T-cell (primary cell): ENCODE data around the gene SLIT3. TPM values are rescaled to one million over a fixed set of nuclear protein-coding genes. Genes with fewer than 3 reads are reported as not detected.

Experiments used
- ATAC-seq, 4 experiments: fragments of 200-7000 bp in 3 of 4; fragments of 150-1000 bp in 1 of 4; cut with Tn5 transposase; replicated peaks in 1 of 4; 1 replicate in 3 of 4; 2 replicates in 1 of 4; pipeline ENCODE4 v1.10.0; 2021; ENCODE audit warnings: moderate library complexity in 3 of 4, mild to moderate bottlenecking in 2 of 4, moderate number of reproducible peaks in 1 of 4
- CTCF ChIA-PET, 2 donors: fragments of 300-600 bp; sonication (Branson Sonifier 250); formaldehyde crosslinking; loops; one replicate each; lab custom pipeline; 2022; ENCODE audit warnings: antibody characterized with exemption in 2 of 2; lab: Charles Lee
- POLR2A ChIA-PET, 2 donors: fragments of 300-600 bp; sonication (Branson Sonifier 250); formaldehyde crosslinking; loops; one replicate each; lab custom pipeline; 2022; ENCODE audit warnings: antibody characterized with exemption in 2 of 2; lab: Charles Lee
- DNase-seq, 35 experiments: peaks; one replicate each; pipeline versions ENCODE4 v3.0.0 to v3.0.0-alpha.2; 2013 to 2023
- H3K27ac ChIP-seq: one replicate; pipeline ENCODE4 v1.5.1; 2013; ENCODE audit warnings: low read length
- H3K27me3 ChIP-seq, 2 experiments: replicated peaks in 1 of 2; 1 replicate in 1 of 2; 2 replicates in 1 of 2; pipeline versions ENCODE4 v1.6.1 to v1.7.0; 2013; ENCODE audit warnings: low read length in 1 of 2, mixed read lengths in 1 of 2; ENCODE audit not compliant: control insufficient read depth in 2 of 2, insufficient read depth in 2 of 2; ENCODE audit errors: extremely low read depth in 1 of 2
- H3K36me3 ChIP-seq, 2 donors: 1 replicate in 1 of 2; 2 replicates in 1 of 2; pipeline versions ENCODE4 v1.6.1 to v1.7.0; 2013; ENCODE audit warnings: low read length in 1 of 2; ENCODE audit not compliant: control insufficient read depth in 2 of 2, insufficient read depth in 1 of 2; ENCODE audit errors: extremely low read depth in 1 of 2
- H3K4me1 ChIP-seq, 2 experiments: 1 replicate in 1 of 2; 2 replicates in 1 of 2; pipeline versions ENCODE4 v1.6.1 to v1.7.0; 2013; ENCODE audit warnings: low read length in 2 of 2, mixed read lengths in 1 of 2; ENCODE audit not compliant: insufficient read depth in 2 of 2, control insufficient read depth in 1 of 2; ENCODE audit errors: extremely low read depth in 1 of 2
- H3K4me3 ChIP-seq, 2 donors: 1 replicate in 1 of 2; 2 replicates in 1 of 2; pipeline versions ENCODE4 v1.5.1 to v1.7.0; 2013; ENCODE audit warnings: mild to moderate bottlenecking in 2 of 2, low read length in 1 of 2, moderate library complexity in 1 of 2; ENCODE audit not compliant: control insufficient read depth in 1 of 2; ENCODE audit errors: extremely low read depth in 1 of 2
- H3K9me3 ChIP-seq: 2 replicates; pipeline ENCODE4 v1.7.0; 2013
- H3K27ac Mint-ChIP-seq, 2 donors: one replicate each; pipeline ENCODE4 v1.8.0; 2020 to 2021; ENCODE audit warnings: mild to moderate bottlenecking in 2 of 2, mixed read lengths in 2 of 2
- H3K27me3 Mint-ChIP-seq, 2 donors: one replicate each; pipeline ENCODE4 v1.8.0; 2021 to 2022; ENCODE audit warnings: mixed read lengths in 2 of 2
- H3K36me3 Mint-ChIP-seq: one replicate; pipeline ENCODE4 v1.8.0; 2021; ENCODE audit warnings: mixed read lengths
- H3K4me1 Mint-ChIP-seq, 3 donors: one replicate each; pipeline ENCODE4 v1.8.0; 2020 to 2022; ENCODE audit warnings: mixed read lengths in 3 of 3, mild to moderate bottlenecking in 1 of 3
- H3K4me3 Mint-ChIP-seq, 3 donors: one replicate each; pipeline ENCODE4 v1.8.0; 2020 to 2022; ENCODE audit warnings: mild to moderate bottlenecking in 3 of 3, mixed read lengths in 3 of 3, moderate library complexity in 3 of 3
- H3K9me3 Mint-ChIP-seq, 3 donors: one replicate each; pipeline ENCODE4 v1.8.0; 2020 to 2022; ENCODE audit warnings: mixed read lengths in 3 of 3
- WGBS: methylation state at CpG from one replicate; pipeline ENCODE4 v1.1.5; 2013; ENCODE audit warnings: missing lambda C conversion rate; ENCODE audit not compliant: insufficient coverage; 5-methylcytosine and 5-hydroxymethylcytosine counted together
- total RNA-seq, 35 experiments: library from RNA in 6 of 35; stranded (reverse) in 6 of 35; fragments of 120-200 nt in 1 of 35; gene quantifications; one replicate each; pipeline versions ENCODE4 v1.2.1 to v1.2.4 and lab custom pipeline; 2013 to 2026

Gene SLIT3
- total RNA-seq, 5 donors from 2014 or later (not counting 1 experiment from before 2014, with no cell fraction given): 0.13 to 0.32 (median 0.13) TPM; not detected in 2

DNA sequence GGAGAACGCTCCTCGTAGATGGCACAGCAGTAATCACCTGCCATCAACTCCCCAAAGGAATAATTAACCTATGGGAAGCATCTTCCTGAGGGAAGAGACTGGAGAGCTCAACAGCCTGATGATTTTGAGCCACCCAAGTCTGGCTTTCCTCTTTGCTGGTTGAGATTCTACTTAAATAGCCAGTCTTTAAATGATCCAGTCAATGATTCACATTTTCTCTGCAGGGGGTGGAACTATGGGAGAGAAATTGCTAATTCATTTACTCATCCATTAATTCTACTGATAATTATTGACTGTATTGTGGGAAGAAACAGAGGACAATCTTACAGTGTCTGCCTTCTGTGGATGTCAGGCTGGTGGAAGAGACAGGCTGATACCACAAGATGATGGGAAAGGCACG is 366.8 kb downstream of the SLIT3 start:
- DNase-seq: no peak
- peaks cover 5 to 14% of the 10 kb centered on the region in 2 donors for H3K27me3 Mint-ChIP-seq
- Histone ChIP-seq H3K27ac (no peak overlapping the region), H3K27me3 (no peaks in the 10 kb centered on the region), H3K4me3 (no peak overlapping the region), H3K4me1 (no peaks in the 10 kb centered on the region), H3K36me3 (no peaks in the 10 kb centered on the region), H3K9me3 (no peaks in the 10 kb centered on the region)
- ChIA-PET CTCF (no interaction called here), POLR2A (no interaction called here)
- H3K4me3 Mint-ChIP-seq: no peak overlapping the region
- H3K36me3 Mint-ChIP-seq: no peaks in the 10 kb centered on the region
- no peak overlapping the region for H3K27ac Mint-ChIP-seq
- H3K9me3 Mint-ChIP-seq: no peaks in the 10 kb centered on the region
- no peak for ATAC-seq
- H3K4me1 Mint-ChIP-seq: no peaks in the 10 kb centered on the region
- WGBS: no CpG with 5 or more reads among the region's 3 CpGs

DNA sequence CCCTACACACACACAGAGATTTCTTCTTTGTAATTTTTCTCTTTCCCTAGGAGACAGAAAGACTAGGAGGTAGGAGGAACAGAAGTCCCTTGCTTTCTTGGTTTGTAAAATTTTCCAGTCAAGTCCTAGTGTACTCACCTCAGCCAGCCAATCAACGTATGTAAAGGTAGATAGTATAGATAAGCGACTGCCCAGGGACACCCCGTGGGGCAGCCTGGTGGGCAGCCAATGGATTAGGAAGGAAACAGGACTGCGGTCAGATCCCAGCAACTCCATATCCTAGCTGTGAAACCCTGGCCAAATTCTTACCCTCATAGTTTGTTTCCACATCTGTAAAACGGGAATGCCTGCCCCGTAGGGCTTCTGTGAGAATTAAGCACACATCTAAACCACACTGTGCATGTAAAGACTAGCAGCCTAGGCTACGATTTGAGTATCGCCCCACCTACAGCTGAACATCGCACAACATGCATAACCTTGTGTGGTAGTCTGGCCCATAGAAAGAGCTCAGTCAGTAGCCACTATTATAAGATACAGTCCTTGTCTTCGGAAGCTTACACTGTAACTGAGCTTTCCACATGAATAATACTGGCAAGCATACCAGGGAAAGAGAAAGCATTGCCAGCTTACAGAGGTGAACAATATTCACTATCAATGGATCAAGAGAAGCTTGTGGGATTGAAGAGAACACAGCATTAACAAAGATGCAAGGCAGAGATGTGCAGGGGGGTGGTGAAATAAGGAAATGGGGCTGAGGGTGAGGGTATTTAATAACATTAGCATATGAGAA is 368.3 kb downstream of the SLIT3 start:
- Histone ChIP-seq H3K36me3 (no peaks in the 10 kb centered on the region), H3K4me1 (no peaks in the 10 kb centered on the region), H3K4me3 (no peak overlapping the region), H3K9me3 (no peaks in the 10 kb centered on the region), H3K27me3 (no peaks in the 10 kb centered on the region), H3K27ac (no peak overlapping the region)
- Mint-ChIP-seq H3K4me1 (no peaks in the 10 kb centered on the region), H3K27me3 (peaks cover 6 to 14% of the 10 kb centered on the region in 2 donors), H3K27ac (no peak overlapping the region), H3K9me3 (no peaks in the 10 kb centered on the region), H3K4me3 (no peak overlapping the region), H3K36me3 (no peaks in the 10 kb centered on the region)
- ATAC-seq (no peak), DNase-seq (no peak)
- ChIA-PET POLR2A (interaction anchor here in 1 of 2 donors (0.6 kb wide), 1 partner anchor 305 kb away, joined by 7 read pairs; no protein-coding TSS in a partner anchor), CTCF (no interaction called here)
- WGBS: 84% methylated on average over 5 of the region's 10 CpGs

DNA sequence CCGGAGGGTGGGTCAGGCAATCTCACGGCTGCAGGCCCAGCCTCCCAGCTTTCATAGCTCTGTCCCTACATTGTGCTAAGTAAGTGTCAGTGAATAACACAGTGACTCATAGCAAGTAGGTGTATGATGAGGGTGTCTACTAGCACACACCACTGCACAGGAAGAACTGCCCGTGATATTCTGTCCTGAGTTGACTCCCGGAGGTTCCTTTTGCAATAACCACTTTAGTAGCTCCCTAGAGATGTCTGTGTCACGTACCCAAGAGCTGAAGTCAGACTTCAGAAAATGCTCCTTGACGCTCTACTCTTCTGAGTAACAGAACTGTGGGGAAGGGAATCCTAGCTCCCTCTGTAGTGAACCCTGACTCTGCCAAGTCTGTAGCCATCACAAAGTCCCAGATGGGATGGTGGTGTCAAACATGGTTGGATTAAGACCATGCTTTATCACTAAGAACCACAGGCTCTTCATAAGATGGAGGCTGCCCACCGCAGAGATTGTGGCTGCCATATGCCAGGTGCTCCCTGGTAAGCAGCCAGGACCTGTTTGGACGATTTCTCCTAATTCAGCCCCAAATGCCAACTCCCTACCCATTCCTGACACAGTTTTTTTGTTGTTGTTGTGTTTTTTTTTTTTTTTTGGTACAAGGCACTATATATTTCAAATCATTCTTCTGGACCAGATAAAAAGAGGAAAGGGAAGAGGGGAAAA is 369.1 kb downstream of the SLIT3 start:
- H3K27ac Mint-ChIP-seq: no peak overlapping the region
- DNase-seq (no peak), ATAC-seq (no peak)
- Histone ChIP-seq H3K9me3 (no peaks in the 10 kb centered on the region), H3K27ac (no peak overlapping the region), H3K4me1 (no peaks in the 10 kb centered on the region), H3K4me3 (no peak overlapping the region), H3K27me3 (no peaks in the 10 kb centered on the region), H3K36me3 (no peaks in the 10 kb centered on the region)
- no peak overlapping the region for H3K4me3 Mint-ChIP-seq
- H3K27me3 Mint-ChIP-seq: peaks cover 3 to 14% of the 10 kb centered on the region in 2 donors
- no peaks in the 10 kb centered on the region for H3K36me3 Mint-ChIP-seq
- ChIA-PET POLR2A (no interaction called here), CTCF (no interaction called here)
- no peaks in the 10 kb centered on the region for H3K9me3 Mint-ChIP-seq
- no peaks in the 10 kb centered on the region for H3K4me1 Mint-ChIP-seq
- 90% methylated on average over 2 of the region's 8 CpGs for WGBS

DNA sequence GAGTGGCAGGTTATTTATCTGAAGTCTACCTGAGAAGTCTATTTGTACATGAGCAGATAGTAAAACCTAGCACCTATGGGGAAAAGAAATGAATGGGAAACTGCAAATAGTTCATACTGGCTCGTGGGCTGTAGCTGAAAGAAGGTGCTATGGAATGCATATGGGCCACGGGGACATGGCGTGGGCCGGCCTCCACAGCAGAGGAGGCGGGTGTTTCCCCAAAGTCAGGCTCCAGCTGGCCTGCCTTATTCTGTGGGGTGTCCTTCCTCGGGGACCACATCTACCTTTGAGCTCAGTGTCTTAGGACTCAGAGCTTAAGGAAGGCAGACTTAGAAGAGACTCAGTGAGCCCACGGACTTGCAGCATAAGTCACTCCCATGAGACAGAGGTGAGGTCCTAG is 371.3 kb downstream of the SLIT3 start:
- 64% methylated on average over 6 of the region's 7 CpGs for WGBS
- Mint-ChIP-seq H3K9me3 (no peaks in the 10 kb centered on the region), H3K4me1 (no peaks in the 10 kb centered on the region), H3K36me3 (no peaks in the 10 kb centered on the region), H3K27me3 (peaks cover 3 to 14% of the 10 kb centered on the region in 2 donors), H3K4me3 (no peak overlapping the region), H3K27ac (no peak overlapping the region)
- H3K27ac ChIP-seq: no peak overlapping the region
- no peak for ATAC-seq
- no peaks in the 10 kb centered on the region for H3K9me3 ChIP-seq
- H3K4me1 ChIP-seq: no peaks in the 10 kb centered on the region
- H3K36me3 ChIP-seq: no peaks in the 10 kb centered on the region
- DNase-seq: no peak
- ChIA-PET CTCF (no interaction called here), POLR2A (no interaction called here)
- no peak overlapping the region for H3K4me3 ChIP-seq
- no peaks in the 10 kb centered on the region for H3K27me3 ChIP-seq

- ATAC-seq (no peak), DNase-seq (no peak)
- no peak overlapping the region for H3K27ac ChIP-seq
- ChIA-PET POLR2A (no interaction called here), CTCF (interaction anchor here in 1 of 2 donors (1.0 kb wide), 1 partner anchor 56 kb away, joined by 4 read pairs; no protein-coding TSS in a partner anchor)
- no peaks in the 10 kb centered on the region for H3K9me3 Mint-ChIP-seq
- peaks cover 0 to 1% (median 0%) of the 10 kb centered on the region in 3 donors for H3K4me1 Mint-ChIP-seq
- H3K4me3 Mint-ChIP-seq: no peak overlapping the region
- H3K27me3 Mint-ChIP-seq: peaks cover 19 to 25% of the 10 kb centered on the region in 2 donors
- H3K9me3 ChIP-seq: no peaks in the 10 kb centered on the region
- no peak overlapping the region for H3K27ac Mint-ChIP-seq
- no peak overlapping the region for H3K4me3 ChIP-seq
- H3K27me3 ChIP-seq: peaks cover under 1 to 6% of the 10 kb centered on the region in 2 experiments
- H3K36me3 Mint-ChIP-seq: no peaks in the 10 kb centered on the region
- WGBS: 82% methylated on average over 2 of the region's 3 CpGs
- no peaks in the 10 kb centered on the region for H3K36me3 ChIP-seq
- H3K4me1 ChIP-seq: no peaks in the 10 kb centered on the region
Measured at GRCh38 chr5:168925160-168925559, 375.8 kb downstream of the SLIT3 start.

DNA sequence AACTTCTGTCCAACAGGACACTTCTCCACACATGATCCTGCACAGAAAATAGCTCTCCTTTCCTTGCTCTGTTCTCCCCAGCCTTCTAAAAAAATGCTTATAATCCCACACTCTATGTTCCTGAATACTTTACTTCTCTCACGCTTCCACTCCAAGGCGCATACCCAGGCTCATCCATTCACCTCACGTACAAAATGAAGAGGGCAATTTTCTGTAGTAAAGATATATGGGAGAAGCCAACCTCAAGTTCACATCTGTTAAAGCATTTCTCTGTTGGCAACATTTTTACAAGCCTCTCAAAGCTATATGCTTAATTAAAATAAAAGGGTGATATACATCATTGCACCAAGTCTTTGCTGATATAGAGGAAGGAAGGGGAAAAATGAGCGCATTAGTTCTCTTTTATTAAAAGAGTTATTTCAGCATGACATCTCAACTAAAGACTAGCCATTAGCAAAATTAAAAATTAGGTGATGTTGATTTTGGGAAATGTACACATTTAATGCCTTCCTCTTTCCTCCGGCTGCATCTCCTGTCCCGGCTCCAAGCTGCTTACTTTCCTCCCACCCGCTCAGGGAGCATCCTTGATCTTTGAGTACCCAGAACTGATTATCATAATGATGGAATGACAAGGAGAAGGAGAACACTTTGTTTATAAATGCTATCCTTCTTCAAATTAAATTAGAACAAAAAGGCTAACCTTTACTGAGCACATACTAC is 379.6 kb downstream of the SLIT3 start:
- no peaks in the 10 kb centered on the region for H3K9me3 ChIP-seq
- no peak overlapping the region for H3K4me3 Mint-ChIP-seq
- H3K27ac Mint-ChIP-seq: no peak overlapping the region
- H3K36me3 Mint-ChIP-seq: no peaks in the 10 kb centered on the region
- CTCF ChIA-PET: interaction anchor here in 1 of 2 donors (0.6 kb wide), 2 partner anchors 105 to 698 kb away, joined by 3 to 5 read pairs; no protein-coding TSS in a partner anchor
- H3K27ac ChIP-seq: no peak overlapping the region
- H3K9me3 Mint-ChIP-seq: no peaks in the 10 kb centered on the region
- no peaks in the 10 kb centered on the region for H3K4me1 ChIP-seq
- ATAC-seq: no peak
- H3K36me3 ChIP-seq: no peaks in the 10 kb centered on the region
- DNase-seq: no peak
- H3K27me3 Mint-ChIP-seq: peaks cover 34 to 45% of the 10 kb centered on the region in 2 donors
- no peak overlapping the region for H3K4me3 ChIP-seq
- WGBS: no CpG with 5 or more reads among the region's 7 CpGs
- peaks cover 0 to 1% (median 0%) of the 10 kb centered on the region in 3 donors for H3K4me1 Mint-ChIP-seq
- POLR2A ChIA-PET: no interaction called here
- peaks cover 4 to 8% of the 10 kb centered on the region in 2 experiments for H3K27me3 ChIP-seq
